T-helper 1 cell (primary cell): ENCODE data around the gene CTBP2.

Experiments used
- DNase-seq, 5 donors: peaks; one replicate each; pipeline ENCODE4 v3.0.0-alpha.2; 2012 to 2020

The CTBP2 gene

GRCh38 chr10:125122566-125122965 is 37.8 kb downstream of the CTBP2 start:
- DNase-seq, result no peak

- DNase-seq, result no peak
Measured at GRCh38 chr10:125121003-125121402, 39.4 kb downstream of the CTBP2 start.

DNA sequence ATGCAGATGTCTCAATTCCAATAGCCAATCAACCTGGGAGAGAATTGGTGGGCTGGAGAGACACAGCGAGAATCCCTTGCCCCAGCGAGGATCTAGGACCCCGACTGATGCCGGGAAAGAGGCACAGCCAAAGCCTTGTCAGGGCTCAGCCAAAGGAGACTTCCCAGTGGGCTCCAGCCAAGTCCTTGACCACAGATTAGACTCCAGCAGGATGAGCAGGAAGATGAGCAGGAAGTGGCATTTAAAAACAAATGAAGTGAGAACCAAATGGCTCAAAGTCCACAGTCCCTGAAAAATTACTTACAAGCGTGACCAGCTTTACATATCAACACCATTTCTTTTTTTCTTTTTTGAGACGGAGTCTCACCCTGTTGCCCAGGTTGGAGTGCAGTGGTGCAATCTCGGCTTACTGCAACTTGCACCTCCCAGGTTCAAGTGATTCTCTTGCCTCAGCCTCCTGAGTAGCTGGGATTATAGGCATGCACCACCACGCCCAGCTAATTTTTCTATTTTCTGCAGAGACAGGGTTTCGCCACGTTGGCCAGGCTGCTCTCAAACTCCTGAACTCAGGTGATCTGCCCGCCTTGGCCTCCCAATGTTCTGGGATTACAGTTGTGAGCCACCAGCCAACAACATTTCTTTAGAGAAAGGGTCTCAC is 40.2 kb downstream of the CTBP2 start:
- no peak for DNase-seq

DNA sequence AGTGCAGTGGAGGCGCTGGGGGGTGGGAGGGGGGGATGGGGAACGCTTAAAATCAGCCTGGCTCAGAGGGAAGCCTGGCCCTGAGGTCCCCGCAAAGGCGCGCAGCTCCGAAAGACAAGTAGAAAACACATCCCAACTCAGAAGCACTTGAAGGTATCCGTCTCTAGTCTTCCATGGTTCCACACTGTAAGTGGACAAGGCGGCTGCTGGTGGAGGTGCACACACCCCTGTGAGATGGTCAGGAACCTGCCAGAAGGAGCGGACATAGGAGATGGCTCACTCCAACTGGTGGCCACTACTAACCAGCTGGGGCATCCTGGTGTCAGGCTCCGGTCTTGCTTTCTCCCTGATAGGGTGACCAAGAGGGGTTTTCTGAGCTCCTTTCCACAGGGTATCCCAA is 41.7 kb downstream of the CTBP2 start:
- DNase-seq, result no peak

DNA sequence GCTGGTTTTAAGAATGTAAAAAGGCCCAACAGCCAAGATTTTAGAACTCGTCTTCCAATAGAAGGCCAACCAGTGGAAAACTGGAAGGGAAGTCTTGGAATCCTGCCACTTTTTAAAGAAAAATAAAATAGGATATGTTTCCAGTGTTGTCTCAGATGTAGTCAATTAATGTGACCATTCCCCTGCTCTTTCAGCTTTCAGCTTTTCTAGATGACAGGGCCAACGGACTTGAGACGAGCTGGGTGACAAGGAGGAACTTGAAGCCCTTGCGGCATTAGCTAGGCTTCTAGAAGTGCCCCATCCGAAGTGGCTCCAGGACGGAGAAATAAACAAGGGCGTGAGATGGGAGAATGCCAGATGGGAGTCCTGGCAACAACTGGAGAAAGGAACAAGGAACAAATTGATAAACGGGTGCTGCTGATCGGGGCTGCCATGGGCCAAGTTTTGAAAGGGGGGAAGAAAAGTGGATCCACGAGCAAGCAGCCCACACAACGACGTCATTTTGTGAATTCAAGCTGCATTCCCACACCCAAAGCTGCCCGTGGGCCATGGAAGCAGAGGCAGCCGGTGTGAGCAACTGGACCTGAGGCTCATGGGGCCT is 42.3 kb downstream of the CTBP2 start:
- DNase-seq, result no peak

- DNase-seq, result no peak
Measured at GRCh38 chr10:125116652-125117310, 43.6 kb downstream of the CTBP2 start.

GRCh38 chr10:125116041-125116649 is 44.2 kb downstream of the CTBP2 start:
- no peak for DNase-seq

GRCh38 chr10:125115409-125115808 is 45.0 kb downstream of the CTBP2 start:
- DNase-seq, result no peak

DNA sequence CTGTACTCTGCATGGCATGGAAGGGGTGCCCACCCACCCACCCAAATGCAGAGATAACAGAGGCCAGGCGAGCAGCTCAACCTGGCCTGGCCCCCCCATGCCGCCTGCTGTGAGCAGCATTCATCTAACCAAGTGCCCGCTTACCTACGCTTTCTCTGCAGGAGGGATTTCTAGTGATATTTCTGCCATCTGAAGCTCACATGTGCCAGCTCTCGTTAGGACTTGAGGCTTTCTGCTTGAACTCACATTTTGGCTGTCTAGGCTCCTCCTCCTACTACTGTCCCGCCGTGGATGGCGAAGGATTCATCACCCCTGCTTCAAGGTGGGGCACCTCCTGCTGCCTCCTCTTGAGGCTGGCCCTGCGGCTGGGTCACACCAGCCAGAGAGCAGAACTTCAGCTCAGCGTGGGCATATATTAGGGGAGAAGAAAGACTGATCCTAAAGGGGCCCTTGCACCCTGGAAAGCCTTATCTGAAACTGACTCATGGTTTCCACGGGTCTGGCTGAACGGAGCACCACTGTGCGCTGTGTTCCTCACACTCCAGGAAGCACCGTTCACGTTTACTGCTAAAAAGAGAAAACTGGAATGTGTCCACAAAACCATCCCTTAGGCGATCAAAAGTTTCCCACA is 45.5 kb downstream of the CTBP2 start:
- DNase-seq, result no peak

DNA sequence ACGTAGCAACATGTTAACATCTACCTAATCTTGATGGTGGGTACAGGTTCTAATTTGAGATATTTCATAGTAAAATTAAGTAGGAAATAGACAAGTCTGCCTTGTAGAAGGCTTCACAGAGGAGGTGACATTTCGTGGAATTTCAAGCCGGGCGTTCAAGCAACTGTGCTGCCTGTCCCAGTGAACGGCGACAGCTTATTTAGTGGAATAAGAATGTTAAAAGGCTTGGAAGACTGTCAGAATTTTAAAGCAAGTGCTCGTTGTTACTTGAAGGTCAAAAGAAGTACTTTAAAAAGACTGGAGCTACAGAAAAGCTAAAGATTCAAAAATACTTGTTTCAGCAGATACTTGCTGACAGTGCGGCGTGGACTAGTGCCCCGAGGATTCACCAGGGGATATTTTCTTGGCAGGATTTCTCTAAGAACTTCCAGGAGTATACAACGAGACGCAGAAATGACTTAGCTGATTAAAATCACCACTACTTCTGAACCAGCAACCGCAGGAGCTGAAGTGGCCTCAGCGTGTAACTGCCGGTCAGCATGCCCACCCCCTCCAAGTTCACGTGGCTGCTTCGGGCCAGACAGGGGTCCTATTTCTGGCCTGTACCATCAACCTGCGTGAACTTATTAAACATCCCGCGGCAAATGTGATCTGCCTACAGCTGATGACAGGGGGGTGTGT is 46.5 kb downstream of the CTBP2 start:
- no peak for DNase-seq

DNA sequence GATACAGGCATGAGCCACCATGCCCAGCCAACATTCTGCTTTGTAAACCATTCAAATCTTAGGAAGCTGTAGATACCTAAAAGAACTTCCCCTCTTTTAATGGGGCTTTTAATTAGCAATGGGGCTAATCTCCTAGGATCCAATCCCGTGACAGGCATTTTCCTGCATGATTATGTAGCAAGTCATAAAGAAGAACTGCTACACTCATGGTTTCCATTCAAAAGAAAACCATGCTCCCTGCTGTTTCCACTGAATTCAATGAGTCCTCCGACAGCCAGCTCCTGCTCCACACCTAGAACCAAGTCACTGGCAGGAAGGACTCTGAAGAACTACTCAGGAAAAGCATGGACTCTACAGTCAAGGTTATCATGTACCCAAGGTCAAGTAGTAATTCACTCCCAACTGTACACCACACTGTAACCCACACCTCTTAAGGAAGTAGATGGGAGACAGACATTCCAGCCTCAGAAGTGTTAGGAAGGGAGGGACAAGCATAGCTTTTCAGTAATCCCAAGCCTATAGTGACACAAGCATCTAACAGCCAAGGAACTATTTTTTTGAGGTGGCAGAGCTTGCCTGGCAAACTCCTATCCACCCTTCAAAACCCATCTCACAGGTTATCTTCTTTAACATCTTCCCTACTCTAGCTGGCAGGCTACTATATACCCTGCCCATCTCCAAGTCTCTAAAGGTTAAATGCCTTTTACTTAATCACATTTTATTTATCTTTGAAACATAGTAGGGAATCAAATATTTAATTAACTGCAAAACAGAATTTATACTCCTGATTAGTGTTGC is 47.5 kb downstream of the CTBP2 start:
- no peak for DNase-seq

DNA sequence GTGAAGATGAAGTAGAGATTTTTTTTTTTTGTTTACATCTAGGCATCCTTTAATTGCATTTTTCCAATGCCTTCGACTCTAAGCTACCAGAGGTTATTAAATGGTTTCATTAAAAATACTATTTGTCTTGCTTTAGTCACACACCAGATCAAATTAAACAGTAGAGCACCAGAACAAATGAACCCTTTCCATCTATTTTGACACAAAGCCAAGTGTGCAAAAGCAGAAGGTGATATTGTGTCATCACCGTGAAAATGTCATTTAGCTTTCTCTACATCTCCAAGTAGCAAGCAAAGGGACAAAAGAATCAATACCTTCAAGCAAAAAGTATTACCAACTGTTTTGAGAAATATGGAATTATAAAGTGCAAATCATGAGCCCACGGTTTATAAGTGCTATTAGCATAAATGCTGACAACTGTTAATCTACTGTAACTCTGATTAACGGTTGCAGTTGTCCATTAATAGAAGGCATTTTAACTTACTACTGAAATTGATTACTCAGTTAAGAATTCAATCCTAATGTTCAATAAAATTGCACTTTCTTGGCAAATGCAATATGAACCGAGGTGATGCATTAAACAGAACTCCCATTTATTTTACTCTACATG is 49.1 kb downstream of the CTBP2 start:
- no peak for DNase-seq

GRCh38 chr10:125107965-125108580 is 52.3 kb downstream of the CTBP2 start:
- no peak for DNase-seq

- DNase-seq, result no peak
Measured at GRCh38 chr10:125107166-125107949, 53.0 kb downstream of the CTBP2 start.

GRCh38 chr10:125106586-125106985 is 53.8 kb downstream of the CTBP2 start:
- no peak for DNase-seq

DNA sequence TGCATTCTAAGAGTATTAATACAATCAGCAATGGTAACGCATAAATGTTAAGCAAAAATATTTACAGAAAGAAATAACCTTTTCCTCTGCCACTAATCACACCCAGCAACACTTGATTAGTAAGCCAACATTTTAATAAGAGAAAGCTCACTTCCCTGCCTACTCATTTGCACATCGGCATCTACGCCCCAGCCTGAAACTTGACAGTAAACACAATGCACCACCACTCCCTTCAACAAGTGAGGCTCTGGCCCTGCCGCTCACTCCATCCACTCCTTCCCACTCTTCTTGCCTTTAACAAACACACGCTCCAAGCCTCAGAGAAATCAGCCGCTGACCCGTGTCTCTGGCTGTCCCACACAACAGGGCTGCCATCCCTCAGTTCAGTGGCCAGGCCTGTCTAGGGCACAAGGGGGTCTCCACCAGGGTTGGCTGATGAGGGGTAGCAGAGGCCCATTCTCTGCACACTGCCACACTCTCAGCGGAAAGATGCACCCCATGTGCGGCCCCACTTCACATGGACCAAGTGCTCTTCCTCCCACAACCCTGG is 54.6 kb downstream of the CTBP2 start:
- DNase-seq, result no peak

DNA sequence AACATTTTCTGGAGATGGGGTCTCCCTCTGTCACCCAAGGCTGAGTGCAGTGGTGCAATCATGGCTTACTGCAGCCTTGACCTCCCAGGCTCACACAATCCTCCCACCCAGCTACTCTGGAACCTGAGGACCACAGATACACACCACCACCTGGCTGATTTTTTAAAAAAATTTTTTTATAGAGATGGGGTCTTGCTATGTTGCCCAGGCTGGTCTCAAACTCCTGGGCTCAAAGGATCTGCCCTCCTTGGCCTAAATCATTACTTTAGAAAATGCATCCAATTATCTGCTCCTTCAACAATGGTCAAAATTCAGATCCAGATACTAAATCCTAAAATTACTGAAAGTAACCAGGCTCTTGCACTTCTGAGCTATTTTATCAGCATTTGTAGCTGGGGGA is 55.2 kb downstream of the CTBP2 start:
- DNase-seq, result no peak

GRCh38 chr10:125104559-125104958 is 55.8 kb downstream of the CTBP2 start:
- DNase-seq, result no peak

DNA sequence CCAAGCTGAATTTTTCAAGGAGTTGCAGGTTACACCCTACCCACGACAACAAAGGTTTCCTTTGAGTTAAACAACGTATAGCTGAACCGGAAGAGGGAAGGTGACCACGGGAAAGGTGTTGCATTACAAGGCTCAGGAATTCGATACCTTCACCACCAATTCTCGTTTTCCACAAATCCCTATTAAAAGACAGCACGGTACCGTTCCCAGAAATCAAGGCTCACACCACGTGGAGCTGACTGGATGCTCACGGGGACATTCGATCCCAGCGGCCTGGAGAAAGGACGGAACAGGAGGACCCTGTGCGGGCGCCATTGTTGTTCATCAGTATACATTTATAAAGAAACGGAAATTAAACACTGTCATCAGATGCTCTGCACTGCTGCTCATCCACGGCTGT is 56.4 kb downstream of the CTBP2 start:
- DNase-seq, result no peak

DNA sequence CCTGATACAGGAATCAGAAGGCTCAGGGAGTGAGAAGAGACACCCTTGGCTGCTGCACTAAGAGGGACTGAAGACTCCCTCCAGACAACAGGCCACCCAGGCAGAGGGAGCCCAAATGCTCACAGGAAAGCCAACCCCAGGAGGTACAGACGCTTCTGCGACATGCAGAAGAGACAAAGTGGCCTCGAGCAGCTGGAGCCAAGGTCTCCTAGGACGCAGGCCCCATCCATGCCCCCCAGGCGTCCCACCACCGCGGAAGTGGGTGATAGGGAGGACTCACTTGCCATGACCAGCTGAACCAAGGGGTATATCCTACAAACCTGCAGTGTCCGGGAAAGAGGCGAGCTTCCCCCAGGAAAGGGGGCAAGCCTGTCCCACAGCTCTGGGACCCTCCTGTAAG is 56.9 kb downstream of the CTBP2 start:
- no peak for DNase-seq
